Liver (tissue), 9 donors: ENCODE measurements around the gene CRHR1. TPM values are rescaled to one million over a fixed set of nuclear protein-coding genes. Genes with fewer than 3 reads are reported as not detected.

Experiments used
- DNase-seq: peaks from one replicate; pipeline ENCODE4 v3.0.0-alpha.2; 2017; ENCODE audit warnings: low spot score
- H3K27ac ChIP-seq, 2 donors: one replicate each; pipeline ENCODE4 v1.7.0; 2013; ENCODE audit warnings: inconsistent platforms in 2 of 2, low read length in 2 of 2, control low read depth in 1 of 2, low read depth in 1 of 2, mild to moderate bottlenecking in 1 of 2
- H3K27me3 ChIP-seq, 4 donors: one replicate each; pipeline versions ENCODE4 v1.6.1 to v1.7.0; 2013; ENCODE audit warnings: low read length in 3 of 4, inconsistent platforms in 1 of 4, mild to moderate bottlenecking in 1 of 4, moderate library complexity in 1 of 4; ENCODE audit not compliant: control insufficient read depth in 4 of 4, insufficient read depth in 4 of 4
- H3K36me3 ChIP-seq, 4 donors: one replicate each; pipeline versions ENCODE4 v1.6.1 to v1.7.0; 2013; ENCODE audit warnings: low read length in 3 of 4, mild to moderate bottlenecking in 3 of 4, low read depth in 1 of 4, moderate library complexity in 1 of 4; ENCODE audit not compliant: control insufficient read depth in 4 of 4, insufficient read depth in 3 of 4
- H3K4me1 ChIP-seq, 4 donors: one replicate each; pipeline versions ENCODE4 v1.6.1 to v1.7.0; 2013; ENCODE audit warnings: low read length in 3 of 4, mild to moderate bottlenecking in 3 of 4, moderate library complexity in 1 of 4; ENCODE audit not compliant: control insufficient read depth in 4 of 4, insufficient read depth in 4 of 4
- H3K4me3 ChIP-seq, 3 donors: one replicate each; pipeline versions ENCODE4 v1.6.1 to v1.7.0; 2013; ENCODE audit warnings: low read length in 3 of 3, control low read depth in 1 of 3, low read depth in 1 of 3, mild to moderate bottlenecking in 1 of 3
- H3K9ac ChIP-seq, 2 donors: one replicate each; pipeline ENCODE4 v1.7.0; 2013; ENCODE audit warnings: low read length in 2 of 2, mild to moderate bottlenecking in 2 of 2, moderate library complexity in 2 of 2, control low read depth in 1 of 2, low read depth in 1 of 2
- H3K9me3 ChIP-seq, 4 donors: one replicate each; pipeline versions ENCODE4 v1.6.1 to v1.7.0; 2013; ENCODE audit warnings: low read length in 3 of 4; ENCODE audit not compliant: control insufficient read depth in 4 of 4
- CTCF ChIP-seq: fragments of 150-350 bp; IDR thresholded peaks from 2 replicates; pipeline ENCODE4 v1.5.1; 2017; ENCODE audit warnings: improper control_type of control experiment, low read depth, low read length; ENCODE audit not compliant: missing input control
- EGR1 ChIP-seq, 2 donors: IDR thresholded peaks; 2 replicates each; pipeline ENCODE4 v1.6.1; 2016 to 2018; ENCODE audit warnings: antibody characterized with exemption in 2 of 2, low read depth in 2 of 2
- FOXA1 ChIP-seq: IDR thresholded peaks from 2 replicates; pipeline ENCODE4 v1.6.1; 2016; ENCODE audit warnings: antibody characterized with exemption
- FOXA2 ChIP-seq: IDR thresholded peaks from 2 replicates; pipeline ENCODE4 v1.6.1; 2016; ENCODE audit warnings: antibody characterized with exemption
- GABPA ChIP-seq, 2 donors: IDR thresholded peaks in 1 of 2; conservative IDR thresholded peaks in 1 of 2; 2 replicates each; pipeline ENCODE4 v1.6.1; 2016; ENCODE audit warnings: antibody characterized with exemption in 2 of 2, mild to moderate bottlenecking in 1 of 2, moderate library complexity in 1 of 2
- HNF4G ChIP-seq: IDR thresholded peaks from 2 replicates; pipeline ENCODE4 v1.6.1; 2016; ENCODE audit warnings: antibody characterized with exemption
- JUND ChIP-seq, 2 donors: IDR thresholded peaks; 2 replicates each; pipeline ENCODE4 v1.6.1; 2016; ENCODE audit warnings: antibody characterized with exemption in 2 of 2
- MAX ChIP-seq: IDR thresholded peaks from 2 replicates; pipeline ENCODE4 v1.6.1; 2016; ENCODE audit warnings: antibody characterized with exemption
- NR2F2 ChIP-seq: IDR thresholded peaks from 2 replicates; pipeline ENCODE4 v1.6.1; 2016; ENCODE audit warnings: antibody characterized with exemption
- RAD21 ChIP-seq, 2 donors: IDR thresholded peaks; 2 replicates each; pipeline ENCODE4 v1.6.1; 2016; ENCODE audit warnings: antibody characterized with exemption in 2 of 2, mild to moderate bottlenecking in 2 of 2
- RXRA ChIP-seq, 2 donors: IDR thresholded peaks; 2 replicates each; pipeline ENCODE4 v1.6.1; 2017 to 2018; ENCODE audit warnings: antibody characterized with exemption in 2 of 2, mild to moderate bottlenecking in 1 of 2
- SP1 ChIP-seq: IDR thresholded peaks from 2 replicates; pipeline ENCODE4 v1.6.1; 2018; ENCODE audit warnings: antibody characterized with exemption, mild to moderate bottlenecking
- TAF1 ChIP-seq: conservative IDR thresholded peaks from 2 replicates; pipeline ENCODE4 v1.6.1; 2016; ENCODE audit warnings: antibody characterized with exemption, mild to moderate bottlenecking
- WGBS: extraction: QIAGEN DNeasy Blood & Tissue Kit; methylation state at CpG from one replicate; pipeline ENCODE4 v1.1.7; 2013; 5-methylcytosine and 5-hydroxymethylcytosine counted together
- polyA plus RNA-seq, 2 donors: library from polyadenylated mRNA; stranded (reverse) in 1 of 2; unstranded in 1 of 2; fragments of 200-250 nt in 1 of 2; fragments of >200 nt in 1 of 2; fragmentation: Nextera tagmentation in 1 of 2; extraction: Ambion mirVana in 1 of 2; gene quantifications; one replicate each; pipeline versions ENCODE4 v1.2.1 to v1.2.3, GENCODE V29; 2013 to 2015
- total RNA-seq, 2 donors: library from RNA; depleted of rRNA; stranded (reverse); fragments of >200 nt; gene quantifications; one replicate each; pipeline ENCODE4 v1.2.3, GENCODE V29; 2014
- TF ChIP-seq, protein P1 (sequence below): IDR thresholded peaks from 2 replicates; pipeline ENCODE4 v1.6.1; 2016; ENCODE audit warnings: antibody characterized with exemption
- TF ChIP-seq, protein P2 (sequence below): IDR thresholded peaks from 2 replicates; pipeline ENCODE4 v1.6.1; 2016; ENCODE audit warnings: antibody characterized with exemption, mild to moderate bottlenecking
- donor health status: healthy.
- donor health status: healthy.
- donor health status: healthy.
- donor health status: healthy.
- donor health status: healthy.

CRHR1 gene
- total and polyA plus RNA-seq, 4 donors, result not detected

GRCh38 chr17:45764479-45764878, 19.6 kb upstream of the CRHR1 start:
- DNase-seq, result no peak
- no peak overlapping the region for H3K4me3 ChIP-seq
- peaks cover 0 to 3% (median under 1%) of the 10 kb centered on the region in 4 donors for H3K27me3 ChIP-seq
- H3K9me3 ChIP-seq, result no peaks in the 10 kb centered on the region
- H3K36me3 ChIP-seq, result no peaks in the 10 kb centered on the region
- TF ChIP-seq TAF1, result no peak
- no peak for TF ChIP-seq FOXA1
- TF ChIP-seq, protein P1, sequence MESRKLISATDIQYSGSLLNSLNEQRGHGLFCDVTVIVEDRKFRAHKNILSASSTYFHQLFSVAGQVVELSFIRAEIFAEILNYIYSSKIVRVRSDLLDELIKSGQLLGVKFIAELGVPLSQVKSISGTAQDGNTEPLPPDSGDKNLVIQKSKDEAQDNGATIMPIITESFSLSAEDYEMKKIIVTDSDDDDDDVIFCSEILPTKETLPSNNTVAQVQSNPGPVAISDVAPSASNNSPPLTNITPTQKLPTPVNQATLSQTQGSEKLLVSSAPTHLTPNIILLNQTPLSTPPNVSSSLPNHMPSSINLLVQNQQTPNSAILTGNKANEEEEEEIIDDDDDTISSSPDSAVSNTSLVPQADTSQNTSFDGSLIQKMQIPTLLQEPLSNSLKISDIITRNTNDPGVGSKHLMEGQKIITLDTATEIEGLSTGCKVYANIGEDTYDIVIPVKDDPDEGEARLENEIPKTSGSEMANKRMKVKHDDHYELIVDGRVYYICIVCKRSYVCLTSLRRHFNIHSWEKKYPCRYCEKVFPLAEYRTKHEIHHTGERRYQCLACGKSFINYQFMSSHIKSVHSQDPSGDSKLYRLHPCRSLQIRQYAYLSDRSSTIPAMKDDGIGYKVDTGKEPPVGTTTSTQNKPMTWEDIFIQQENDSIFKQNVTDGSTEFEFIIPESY, result no peak
- no peak for TF ChIP-seq EGR1 (IDR thresholded peaks at IDR 0.05; ENCODE audit: low read depth in 2 of 2)
- TF ChIP-seq GABPA (IDR thresholded peaks at IDR 0.05 in 1 of 2, conservative IDR thresholded peaks at IDR 0.05 in 1 of 2), result no peak
- no peak for TF ChIP-seq CTCF
- TF ChIP-seq, protein P2, sequence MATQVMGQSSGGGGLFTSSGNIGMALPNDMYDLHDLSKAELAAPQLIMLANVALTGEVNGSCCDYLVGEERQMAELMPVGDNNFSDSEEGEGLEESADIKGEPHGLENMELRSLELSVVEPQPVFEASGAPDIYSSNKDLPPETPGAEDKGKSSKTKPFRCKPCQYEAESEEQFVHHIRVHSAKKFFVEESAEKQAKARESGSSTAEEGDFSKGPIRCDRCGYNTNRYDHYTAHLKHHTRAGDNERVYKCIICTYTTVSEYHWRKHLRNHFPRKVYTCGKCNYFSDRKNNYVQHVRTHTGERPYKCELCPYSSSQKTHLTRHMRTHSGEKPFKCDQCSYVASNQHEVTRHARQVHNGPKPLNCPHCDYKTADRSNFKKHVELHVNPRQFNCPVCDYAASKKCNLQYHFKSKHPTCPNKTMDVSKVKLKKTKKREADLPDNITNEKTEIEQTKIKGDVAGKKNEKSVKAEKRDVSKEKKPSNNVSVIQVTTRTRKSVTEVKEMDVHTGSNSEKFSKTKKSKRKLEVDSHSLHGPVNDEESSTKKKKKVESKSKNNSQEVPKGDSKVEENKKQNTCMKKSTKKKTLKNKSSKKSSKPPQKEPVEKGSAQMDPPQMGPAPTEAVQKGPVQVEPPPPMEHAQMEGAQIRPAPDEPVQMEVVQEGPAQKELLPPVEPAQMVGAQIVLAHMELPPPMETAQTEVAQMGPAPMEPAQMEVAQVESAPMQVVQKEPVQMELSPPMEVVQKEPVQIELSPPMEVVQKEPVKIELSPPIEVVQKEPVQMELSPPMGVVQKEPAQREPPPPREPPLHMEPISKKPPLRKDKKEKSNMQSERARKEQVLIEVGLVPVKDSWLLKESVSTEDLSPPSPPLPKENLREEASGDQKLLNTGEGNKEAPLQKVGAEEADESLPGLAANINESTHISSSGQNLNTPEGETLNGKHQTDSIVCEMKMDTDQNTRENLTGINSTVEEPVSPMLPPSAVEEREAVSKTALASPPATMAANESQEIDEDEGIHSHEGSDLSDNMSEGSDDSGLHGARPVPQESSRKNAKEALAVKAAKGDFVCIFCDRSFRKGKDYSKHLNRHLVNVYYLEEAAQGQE, result no peak
- no peak for TF ChIP-seq SP1
- no peak for TF ChIP-seq NR2F2
- TF ChIP-seq MAX, result no peak
- TF ChIP-seq FOXA2, result no peak
- no peak for TF ChIP-seq HNF4G
- no peak for TF ChIP-seq RAD21 (IDR thresholded peaks at IDR 0.05)
- no peak for TF ChIP-seq JUND (IDR thresholded peaks at IDR 0.05)
- H3K9ac ChIP-seq, result no peak overlapping the region
- no peak overlapping the region for H3K27ac ChIP-seq
- H3K4me1 ChIP-seq, result no peaks in the 10 kb centered on the region

DNA sequence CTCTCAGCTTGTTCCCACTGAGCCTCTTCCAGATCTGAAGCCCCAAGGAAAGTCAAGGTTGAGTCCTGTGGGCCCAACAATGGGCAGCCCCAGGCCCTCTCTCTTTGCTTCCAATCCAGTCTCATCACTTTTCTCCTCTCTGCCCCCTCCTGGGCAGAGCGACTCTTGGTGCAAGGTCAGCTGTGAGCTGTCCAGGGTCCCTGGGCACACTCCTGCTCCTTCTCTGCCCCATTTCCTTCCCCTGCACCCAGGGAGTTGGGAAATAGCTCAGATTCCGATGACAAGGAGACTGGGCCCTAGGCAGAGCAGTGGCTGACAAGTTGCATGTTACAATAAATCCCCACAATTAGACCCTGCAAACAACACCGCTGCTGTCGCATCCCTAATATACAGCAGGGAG, 16.1 kb upstream of the CRHR1 start:
- no peak for DNase-seq
- Histone ChIP-seq H3K4me3 (no peak overlapping the region), H3K27ac (no peak overlapping the region), H3K4me1 (no peaks in the 10 kb centered on the region), H3K36me3 (no peaks in the 10 kb centered on the region), H3K9me3 (no peaks in the 10 kb centered on the region), H3K9ac (no peak overlapping the region), H3K27me3 (peaks cover 0 to 3% (median under 1%) of the 10 kb centered on the region in 4 donors)
- WGBS, result 49% methylated on average over 4 of the region's 4 CpGs
- TF ChIP-seq TAF1 (no peak), GABPA (IDR thresholded peaks at IDR 0.05 in 1 of 2, conservative IDR thresholded peaks at IDR 0.05 in 1 of 2) (no peak), SP1 (no peak), FOXA1 (no peak), CTCF (no peak), MAX (no peak), RXRA (IDR thresholded peaks at IDR 0.05) (no peak), RAD21 (IDR thresholded peaks at IDR 0.05) (no peak)
- TF ChIP-seq, protein P2, result no peak
- TF ChIP-seq, protein P1, result no peak
